ENCODE data around the gene SSR4.
"Not testable (repeated sequence)": the region's sequence is repeated elsewhere in the genome, so short reads cannot be mapped to it uniquely, and the experiment has no call there.

The SSR4 gene

DNA sequence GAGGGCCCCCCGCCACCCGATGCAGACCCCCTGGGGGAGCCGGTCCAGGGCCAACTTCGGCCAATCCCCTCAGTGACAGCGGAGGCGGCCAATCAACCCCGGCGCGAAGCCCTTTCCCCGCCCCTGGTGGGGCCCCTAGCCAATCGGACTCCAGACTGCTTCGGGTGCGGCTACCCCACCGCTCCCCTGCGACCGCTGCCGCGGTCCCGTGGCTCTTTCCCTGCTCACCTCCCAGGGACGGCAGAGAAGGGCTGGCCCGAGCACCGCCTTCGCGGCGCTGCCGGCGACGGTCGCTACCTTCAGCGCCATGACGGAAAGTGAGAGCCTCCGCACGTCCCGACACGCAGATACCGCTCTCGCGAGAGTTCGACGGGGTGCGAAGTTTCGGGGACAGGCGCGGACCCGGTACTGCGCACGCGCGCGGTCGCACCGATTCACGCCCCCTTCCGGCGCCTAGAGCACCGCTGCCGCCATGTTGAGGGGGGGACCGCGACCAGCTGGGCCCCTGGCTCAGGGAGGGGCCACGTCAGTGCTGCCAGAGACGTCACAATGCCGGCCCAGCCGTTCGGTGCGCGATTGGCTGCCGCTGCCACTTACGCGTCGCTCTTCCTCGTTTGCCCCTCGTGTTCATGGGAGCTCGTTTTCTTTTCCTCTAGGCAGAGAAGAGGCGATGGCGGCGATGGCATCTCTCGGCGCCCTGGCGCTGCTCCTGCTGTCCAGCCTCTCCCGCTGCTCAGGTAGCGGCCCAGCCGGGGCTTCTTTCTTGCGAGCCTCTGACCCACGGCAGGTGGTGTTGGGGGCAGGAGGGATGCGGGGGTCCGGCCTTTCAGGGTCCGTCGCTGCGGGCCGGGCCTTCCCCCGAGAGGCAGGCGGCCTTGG, at the start of gene SSR4, which contains the start of gene IDH3G:
SSR4 (plus strand) TSS at position 651 of the 879 bp plus-strand sequence; CDS start at position 671, 20 bp downstream.
IDH3G (minus strand) TSS at position 358 of the 879 bp plus-strand sequence; CDS start at position 309, 49 bp downstream.
- DNase-seq = peak; percentile 93

DNA sequence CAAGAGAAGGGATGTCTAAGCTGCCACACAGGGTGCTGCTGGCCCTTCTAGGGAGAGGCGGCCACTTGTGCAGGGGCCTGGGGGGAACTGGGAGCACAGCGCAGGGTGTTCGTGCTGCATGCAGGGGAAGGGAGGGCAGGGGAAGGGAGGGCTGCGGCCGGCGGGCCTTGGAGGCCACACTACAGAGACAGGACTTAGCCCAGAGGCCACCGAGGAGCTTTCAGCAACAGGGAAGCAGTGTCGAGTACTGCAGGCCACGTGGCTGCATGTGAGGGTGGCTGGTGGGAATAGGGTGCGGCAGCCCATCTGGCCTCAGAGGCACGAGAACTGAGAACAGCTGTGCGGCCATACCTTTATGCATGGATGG, 49.4 kb upstream of the SSR4 start:
- DNase-seq = not testable (repeated sequence)

DNA sequence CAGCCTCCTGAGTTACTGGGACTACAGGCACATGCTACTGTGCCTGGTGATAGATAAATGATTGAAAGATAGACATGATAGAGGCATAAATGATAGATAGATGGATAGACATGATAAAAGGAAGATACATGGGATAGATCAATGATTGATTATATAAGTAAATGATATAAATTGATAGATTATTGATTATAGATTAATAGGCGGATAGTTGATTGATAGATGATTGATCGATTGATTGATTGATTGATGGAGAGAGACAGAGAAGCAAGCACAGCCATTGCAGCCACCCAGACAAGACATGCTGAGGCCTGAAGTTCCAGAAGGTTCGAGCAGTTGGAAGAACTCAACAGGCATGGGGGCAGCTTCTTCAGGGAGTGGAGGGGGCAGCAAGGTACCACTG, 48.1 kb upstream of the SSR4 start:
- DNase-seq = no peak

DNA sequence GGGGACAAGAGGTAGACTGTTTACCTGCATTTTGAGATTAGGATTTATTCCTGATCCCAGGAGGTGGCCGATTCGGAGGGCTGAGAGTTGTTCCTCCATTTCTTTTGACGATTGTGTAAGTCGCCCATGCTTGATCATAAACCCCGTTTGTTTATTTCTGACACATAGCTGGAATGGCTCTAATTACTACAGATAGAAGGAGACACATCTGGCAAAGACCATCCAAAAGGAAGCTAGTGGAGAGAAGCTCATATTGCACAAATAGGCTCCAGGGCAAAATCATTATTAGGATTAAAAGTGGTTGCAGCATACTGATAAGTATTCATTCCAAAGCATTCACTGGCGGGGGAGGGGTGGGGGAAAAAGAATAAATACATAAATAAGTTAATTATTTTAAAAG, 47.5 kb upstream of the SSR4 start:
- DNase-seq = not testable (repeated sequence)

DNA sequence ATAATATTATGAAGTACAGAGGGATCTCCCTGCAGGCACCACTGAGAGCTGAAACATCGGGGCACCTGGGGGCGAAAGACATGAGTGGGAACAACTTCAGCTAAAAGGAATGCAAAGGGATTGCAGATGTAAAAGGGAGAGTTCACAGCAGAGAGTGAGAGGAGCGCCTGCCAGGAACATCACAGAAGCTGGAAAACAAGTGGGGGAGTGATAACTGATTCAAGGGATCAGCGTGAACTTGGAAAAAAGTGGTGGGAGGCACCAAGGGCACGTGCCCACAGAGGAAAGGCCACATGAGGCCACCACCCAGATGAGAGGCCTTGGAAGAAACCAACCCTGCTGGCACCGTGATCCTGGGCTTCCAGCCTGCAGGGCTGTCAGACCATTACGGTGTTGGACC, 45.5 kb upstream of the SSR4 start:
- not testable (repeated sequence) for DNase-seq

DNA sequence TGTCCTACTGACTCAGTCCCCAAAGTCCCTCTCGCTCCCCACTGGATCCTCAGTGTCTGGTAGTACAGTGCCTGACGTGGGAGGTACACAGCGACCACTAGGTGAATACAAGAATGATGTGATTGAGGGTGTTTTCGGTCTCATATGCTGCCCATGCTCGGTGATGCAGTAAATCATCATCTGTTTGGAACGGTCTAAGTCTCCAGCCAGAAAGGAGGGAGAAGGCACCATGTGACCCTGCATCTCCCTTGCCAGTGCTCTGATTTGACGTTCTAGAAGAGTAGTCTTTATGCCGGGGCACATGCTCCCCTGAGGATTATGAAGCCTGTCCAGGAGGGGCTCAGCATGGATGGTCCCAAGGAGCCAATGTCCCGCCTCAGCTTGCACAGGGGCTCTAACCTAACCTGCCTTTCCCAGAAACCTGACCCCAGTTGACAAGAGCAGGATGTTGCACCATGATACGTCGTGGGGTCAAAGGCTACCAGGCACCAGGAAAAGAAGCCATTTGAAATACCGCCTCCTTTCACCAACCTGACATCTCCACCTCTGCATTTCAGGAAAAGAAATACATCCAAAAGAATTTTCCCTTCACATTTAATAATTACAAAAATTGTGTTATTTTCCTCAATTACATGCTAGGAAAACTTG, 44.2 kb upstream of the SSR4 start:
- no peak for DNase-seq

DNA sequence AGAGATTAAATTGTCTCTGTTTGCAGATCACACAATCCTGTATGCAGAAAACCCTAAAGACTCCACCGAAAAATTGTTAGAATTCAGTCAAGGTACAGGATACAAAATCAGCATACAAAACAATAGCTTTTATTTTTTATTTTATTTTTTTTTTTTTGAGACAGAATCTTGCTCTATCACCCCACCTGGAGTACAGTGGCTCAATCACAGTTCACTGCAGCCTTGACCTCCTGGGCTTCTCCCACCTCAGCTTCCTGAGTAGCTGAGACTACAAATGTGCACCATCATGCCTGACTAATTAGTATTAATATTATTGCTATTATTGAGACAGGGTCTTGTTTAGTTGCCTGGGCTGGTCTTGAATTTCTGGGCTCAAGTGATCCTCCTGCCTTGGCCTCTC, 39.3 kb upstream of the SSR4 start:
- no peak for DNase-seq

DNA sequence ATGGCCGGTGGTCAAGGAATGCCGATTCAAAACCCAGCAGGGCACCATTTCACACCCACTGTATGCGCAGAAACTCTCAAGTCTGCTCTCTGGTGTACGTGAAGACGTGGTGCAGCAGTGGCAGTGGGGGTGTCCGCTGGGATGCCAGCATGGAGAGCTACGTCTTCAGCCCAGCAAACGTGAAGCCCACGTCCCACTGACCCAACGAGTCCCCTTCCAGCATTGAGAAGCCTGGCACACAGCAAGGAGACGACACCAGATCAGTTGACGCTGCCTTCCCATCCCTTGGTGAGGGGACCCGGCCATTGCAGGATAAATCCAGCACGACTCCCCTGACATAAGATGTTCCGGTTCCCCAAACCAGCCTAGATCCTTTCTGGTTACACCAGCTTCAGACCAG, 32.6 kb upstream of the SSR4 start:
- DNase-seq = no peak

DNA sequence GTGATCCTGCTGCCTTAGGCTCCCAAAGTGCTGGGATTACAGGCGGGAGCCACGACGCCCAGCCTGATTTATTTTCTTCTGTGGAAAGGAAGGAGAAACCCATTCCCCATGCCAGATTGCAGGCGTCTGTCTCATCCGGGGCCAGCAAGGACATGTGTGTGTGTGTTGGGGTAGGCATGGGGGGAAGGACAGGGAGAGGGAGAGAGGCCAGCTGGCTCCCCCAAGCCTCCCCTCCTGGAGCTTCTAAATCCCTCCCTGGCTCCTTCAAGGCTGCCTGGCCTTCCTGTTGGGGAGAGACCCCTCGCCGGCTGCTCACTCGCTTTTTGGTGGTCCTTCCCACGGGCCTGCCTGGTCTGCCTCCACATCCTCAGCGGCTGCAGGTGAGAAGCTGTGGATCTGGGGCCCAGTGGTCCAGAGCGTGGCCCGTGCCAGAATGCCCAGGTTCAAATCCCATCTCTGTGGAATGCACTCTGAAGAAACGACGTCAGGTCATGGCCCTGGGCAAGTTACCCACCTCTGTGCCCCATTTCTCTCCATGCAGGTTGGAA, 31.8 kb upstream of the SSR4 start:
- no peak for DNase-seq

DNA sequence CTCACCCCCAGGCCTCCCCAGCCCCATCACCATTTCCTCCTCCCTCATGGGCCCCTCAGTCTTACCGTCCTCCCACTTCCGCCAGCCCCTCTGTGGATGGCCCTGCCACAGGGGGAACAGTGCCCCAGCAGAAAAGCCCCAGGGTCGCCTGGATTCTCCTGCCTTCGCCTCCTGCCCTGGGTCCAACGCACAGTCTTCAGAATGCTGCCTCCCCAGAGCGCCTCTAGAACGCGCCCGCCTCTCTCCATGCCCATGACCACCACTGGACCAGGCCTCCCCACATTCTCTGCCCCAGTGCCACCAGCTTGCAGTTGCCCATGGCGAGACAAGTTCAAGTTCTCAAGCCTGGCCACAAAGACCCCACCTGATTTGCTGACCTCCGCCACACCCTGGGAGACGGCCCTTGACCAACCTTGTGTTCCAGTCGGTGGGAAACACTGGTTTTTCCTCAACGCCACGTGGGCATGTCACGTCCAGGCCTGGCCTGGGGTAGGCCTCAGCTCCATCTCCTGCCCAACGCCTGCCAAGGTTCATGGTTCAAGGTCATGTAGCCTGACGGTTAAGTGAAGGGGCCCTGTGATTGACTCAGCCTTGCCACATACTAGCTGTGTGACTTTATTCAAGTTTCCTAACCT, 31.1 kb upstream of the SSR4 start:
- no peak for DNase-seq

DNA sequence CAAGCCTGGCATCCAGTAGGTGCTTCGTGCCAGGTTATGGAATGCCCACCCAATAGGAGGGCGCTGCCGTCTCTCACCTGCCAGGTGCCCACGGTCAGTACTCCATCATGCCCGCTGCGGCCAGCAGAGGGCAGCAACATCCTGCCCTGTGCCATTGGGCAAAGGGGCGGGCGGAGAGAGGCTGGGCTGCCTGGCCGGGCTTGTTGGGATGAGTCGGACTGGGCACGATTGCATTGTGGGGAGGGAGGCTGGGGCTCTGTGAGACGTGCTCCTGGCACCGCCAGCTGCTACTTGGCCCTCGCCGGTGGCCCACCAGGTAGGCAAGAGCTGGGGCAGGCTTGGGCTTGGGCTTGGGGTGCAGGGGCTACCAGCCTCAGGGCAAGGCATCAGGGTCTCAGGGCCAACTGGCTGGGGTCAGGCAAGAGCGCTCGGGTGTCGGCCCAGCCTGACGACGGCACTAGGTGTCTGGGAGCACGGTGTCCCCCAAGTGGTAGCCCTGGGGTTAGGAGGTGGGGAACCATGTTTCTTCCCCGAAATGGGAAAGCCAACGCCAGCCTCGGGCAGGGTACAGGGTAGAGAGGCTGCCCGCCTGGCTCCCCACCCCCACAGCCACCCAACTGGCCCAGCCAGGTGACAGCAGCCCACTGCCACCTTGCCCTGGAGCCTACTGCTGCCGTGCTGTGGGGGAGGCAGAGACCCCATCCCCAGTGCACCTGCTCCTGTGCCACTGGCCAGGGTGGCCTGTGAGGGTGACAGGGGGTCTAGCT, 30.3 kb upstream of the SSR4 start, which contains the start of gene PLXNB3:
PLXNB3 (plus strand) TSS at position 261 of the 767 bp plus-strand sequence. CDS start 1,287 bp downstream, outside the sequence.
- peak; percentile 74 for DNase-seq

DNA sequence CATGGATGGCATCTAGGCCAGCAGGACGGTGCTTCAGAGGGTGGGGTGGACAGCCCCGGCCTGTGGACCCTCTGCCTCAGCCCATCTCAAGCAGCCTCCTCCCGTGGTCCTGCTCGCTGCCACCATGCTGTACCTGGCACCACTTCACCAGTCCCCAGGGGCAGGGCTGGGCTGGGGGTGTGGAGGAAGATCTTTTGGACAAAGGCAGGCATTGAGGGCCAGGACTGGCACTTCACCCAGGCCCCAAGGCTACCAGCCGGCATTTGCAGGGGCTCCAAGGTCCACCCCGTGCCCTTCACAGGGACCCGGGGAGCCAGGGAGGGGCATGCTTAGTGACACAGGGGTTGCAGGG, 29.7 kb upstream of the SSR4 start:
- no peak for DNase-seq

DNA sequence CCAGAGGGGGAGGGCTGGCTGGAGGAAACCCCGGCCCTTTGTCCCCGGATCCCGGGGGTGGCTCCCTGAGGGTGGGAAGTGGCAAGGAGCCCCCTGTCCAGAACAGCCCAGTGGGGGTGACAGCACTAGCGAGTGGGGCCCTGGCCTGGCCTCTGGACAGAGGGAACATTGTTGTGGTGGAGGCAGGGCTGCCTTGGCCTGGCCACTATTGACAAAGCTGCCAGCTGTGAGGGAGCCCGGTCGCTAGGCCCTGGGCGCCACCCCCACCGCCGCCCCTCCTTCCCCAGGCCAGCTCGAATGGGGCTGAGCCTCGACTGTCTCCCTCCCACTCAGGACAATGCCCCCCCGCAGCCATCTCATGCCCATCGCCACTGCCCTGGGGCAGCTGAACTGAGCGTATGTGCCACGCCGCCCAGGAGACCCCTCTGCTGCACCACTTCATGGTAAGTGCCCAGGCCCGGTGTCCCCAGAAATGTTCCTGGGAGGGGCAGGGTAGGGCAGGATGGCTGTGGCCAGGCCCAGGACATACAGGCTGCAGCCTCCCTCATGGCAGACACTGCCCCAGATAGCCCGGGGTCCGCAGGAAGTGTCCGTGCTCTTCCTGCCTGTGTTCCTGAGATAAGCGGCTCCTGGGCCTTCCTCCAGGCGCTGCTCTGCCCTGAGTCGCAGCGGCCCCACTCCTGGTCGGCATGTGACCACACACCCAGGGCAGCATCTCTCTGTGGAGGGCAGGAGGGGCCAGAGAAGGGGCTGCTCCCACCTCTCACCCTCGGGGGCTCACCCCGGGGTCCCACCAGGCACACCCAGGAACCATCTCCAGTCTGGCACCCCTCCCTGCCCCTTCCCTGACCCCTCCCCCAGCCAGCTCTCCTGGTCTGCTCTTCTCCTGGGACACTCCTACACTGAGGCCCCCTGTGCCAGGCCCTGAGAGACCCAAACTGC, 29.1 kb upstream of the SSR4 start:
- peak; percentile 42 for DNase-seq

DNA sequence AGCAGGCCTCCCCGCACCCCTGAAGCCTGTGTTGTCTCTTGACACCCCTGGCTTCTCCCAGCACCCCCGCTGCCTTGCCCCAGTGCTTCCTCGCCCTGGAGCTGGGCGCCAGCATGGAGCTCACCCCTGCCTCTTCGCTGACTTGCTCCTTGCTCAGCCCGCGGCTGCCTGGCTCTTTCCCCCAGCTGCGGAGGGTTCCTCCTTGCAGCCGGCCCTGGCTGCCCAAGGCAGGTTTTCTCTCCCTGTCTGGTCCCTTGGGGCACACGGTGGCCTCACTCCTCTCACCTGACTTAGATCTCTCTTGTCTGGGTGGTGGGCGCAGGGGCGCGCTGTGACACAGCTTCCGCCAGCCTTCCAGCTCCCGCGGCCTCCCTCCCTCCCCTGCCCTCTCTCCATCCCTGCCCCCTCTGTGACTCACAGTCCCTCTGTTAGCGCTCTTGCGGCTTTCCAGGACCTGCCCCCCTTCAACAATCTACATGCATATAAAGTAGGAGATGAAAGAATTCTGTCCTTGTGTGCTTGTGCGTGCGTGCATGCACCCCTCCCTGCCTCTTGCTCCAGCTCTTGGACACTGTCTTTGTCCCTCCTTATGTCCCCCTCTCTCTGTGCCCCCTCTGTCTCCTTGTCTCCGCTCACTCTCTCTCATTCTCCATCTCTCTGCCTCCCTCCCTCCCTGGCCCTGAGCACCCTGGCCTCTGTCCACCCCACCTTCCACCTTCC, 28.2 kb upstream of the SSR4 start:
- DNase-seq = peak; percentile 80

DNA sequence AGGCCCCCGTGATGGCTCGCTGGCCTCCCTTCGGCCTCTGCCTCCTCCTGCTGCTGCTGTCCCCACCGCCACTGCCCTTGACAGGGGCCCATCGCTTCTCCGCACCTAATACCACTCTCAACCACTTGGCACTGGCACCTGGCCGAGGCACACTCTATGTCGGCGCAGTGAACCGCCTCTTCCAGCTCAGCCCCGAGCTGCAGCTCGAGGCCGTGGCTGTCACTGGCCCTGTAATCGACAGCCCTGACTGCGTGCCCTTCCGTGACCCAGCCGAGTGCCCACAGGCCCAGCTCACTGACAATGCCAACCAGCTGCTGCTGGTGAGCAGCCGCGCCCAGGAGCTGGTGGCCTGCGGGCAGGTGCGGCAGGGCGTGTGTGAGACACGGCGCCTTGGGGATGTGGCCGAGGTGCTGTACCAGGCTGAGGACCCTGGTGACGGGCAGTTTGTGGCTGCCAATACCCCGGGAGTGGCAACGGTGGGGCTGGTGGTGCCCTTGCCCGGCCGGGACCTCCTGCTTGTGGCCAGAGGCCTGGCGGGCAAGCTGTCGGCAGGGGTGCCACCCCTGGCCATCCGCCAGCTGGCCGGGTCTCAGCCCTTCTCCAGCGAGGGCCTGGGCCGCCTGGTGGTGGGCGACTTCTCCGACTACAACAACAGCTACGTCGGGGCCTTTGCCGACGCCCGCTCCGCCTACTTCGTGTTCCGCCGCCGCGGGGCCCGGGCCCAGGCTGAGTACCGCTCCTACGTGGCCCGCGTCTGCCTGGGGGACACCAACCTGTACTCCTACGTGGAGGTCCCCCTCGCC, 27.4 kb upstream of the SSR4 start:
- no peak for DNase-seq

DNA sequence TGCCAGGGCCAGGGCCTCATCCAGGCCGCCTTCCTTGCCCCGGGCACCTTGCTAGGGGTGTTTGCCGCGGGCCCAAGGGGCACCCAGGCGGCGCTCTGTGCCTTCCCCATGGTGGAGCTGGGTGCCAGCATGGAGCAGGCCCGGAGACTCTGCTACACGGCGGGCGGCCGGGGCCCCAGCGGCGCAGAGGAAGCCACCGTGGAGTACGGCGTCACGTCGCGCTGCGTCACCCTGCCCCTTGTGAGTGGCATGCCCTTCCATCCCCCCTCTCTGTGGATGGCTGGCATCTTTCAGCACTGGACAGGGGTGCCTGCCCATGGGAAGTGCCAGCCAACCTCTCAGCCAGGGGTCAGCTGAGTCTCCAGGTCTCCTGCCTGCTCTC, 26.8 kb upstream of the SSR4 start:
- no peak for DNase-seq

DNA sequence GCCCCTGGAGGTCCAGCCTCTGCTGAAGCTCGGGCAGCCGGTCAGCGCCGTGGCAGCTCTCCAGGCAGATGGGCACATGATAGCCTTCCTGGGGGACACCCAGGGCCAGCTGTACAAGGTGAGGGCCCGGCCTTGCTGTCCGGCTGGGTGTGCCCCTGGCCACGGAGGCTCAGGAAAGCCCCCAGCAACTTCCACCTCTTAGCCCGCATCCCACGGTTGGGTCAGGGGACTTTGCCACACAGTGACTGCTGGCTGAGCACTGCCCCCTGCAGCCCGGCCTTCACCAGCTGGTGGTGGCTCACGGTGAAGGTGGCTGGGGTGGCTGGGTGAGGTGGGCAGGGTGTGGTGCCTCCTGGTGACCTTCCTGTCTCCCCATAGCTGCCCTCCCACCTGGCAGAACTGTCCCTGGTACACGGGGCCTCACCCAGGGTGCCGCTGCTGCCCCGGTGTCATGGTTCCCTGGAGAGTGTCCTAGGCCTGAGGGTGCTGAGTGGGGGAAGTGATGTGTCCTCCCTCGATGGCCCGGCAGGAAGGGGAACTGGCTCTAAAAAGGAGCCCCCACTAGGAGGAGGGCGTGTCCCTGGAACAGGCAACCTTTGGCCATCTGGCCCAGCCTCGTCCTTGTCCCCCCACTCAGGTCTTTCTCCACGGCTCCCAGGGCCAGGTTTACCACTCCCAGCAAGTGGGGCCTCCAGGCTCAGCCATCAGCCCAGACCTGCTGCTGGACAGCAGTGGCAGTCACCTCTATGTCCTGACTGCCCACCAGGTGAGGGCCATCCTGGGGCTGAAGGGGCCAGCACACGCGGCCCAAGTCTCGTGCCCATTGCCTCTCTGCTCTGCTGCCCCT, 25.9 kb upstream of the SSR4 start:
- DNase-seq = no peak

DNA sequence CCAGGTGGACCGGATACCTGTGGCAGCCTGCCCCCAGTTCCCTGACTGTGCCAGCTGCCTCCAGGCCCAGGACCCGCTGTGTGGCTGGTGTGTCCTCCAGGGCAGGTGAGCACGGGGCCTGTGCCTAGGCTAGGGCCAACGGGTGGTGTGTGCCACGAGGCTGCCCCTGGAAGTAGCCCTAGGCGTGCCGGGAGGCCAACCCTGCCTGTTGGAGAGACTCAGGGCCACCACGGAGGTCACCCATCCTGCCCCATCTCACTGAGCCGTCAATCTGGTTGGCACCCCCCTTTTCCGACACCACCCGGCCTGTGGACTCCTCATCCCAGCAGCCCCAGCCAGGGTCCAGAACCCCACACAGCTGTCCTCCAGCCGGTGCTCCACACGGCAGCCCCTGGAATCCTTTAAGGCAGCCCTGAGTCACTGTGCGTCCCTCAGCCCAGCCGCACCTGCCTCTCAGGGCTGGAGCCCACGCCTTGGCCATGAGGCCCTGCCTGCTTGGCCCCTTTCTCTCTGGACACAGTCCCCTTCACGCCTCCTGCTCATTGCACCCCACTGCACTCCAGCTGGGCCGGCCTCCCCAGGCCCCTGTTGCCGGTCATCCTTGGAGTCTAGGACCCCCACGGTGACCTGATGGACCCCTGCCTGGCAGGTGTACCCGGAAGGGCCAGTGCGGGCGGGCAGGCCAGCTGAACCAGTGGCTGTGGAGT, 25.2 kb upstream of the SSR4 start:
- DNase-seq = no peak

Measured in EL (cell line).